Measurements from ENCODE around the gene MAP4K4. TPM values are rescaled to one million over a fixed set of nuclear protein-coding genes. Genes with fewer than 3 reads are reported as not detected.

The MAP4K4 gene
- total RNA-seq, 1 donor from 2014 or later, result 30.2 TPM

GRCh38 chr2:101808006-101808562, 110.6 kb downstream of the MAP4K4 start:
- DNase-seq (ENCODE audit: low spot score) (no peak), ATAC-seq (no peak)

- no peak for ATAC-seq
- DNase-seq (ENCODE audit: low spot score), result no peak
Observed at GRCh38 chr2:101809698-101810097, 112.2 kb downstream of the MAP4K4 start.

DNA sequence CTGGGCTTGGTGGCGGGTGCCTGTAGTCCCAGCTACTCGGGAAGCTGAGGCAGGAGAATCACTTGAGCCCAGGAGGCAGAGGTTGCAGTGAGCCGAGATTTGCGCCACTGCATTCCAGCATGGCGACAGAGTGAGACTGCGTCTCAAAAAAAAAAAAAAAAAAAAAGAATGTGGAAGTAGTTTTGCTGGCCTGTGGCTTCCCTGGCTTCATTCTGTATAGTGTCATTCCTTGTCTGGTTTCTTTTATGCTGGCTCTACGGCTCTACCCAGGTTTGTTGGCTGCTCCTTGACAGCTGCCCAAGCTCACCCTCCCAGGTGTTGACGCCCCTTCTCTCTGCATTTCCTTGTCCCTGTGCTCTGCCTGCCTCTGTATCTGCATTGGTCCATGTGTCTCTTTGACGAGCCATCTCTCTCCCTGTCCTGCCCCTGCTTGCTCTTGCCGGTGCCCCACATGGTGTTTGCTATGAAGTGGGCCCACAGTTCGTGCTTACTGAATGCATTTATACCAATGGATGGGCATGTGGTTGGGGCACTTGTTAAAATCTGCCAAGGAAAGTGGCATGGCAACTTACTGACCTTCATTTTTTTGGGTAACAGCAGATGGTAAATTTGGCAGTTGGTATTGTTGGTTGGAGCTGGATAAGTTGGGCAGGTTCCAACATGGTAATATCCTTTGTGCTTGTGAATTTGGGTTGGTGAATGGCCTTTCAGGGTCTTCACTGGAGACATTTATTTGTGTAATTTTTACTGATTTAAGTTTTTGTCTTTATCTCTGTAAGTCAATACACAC, 113.9 kb downstream of the MAP4K4 start:
- ATAC-seq (no peak), DNase-seq (ENCODE audit: low spot score) (no peak)

GRCh38 chr2:101812226-101812625, 114.7 kb downstream of the MAP4K4 start:
- no peak for ATAC-seq
- no peak for DNase-seq (ENCODE audit: low spot score)

DNA sequence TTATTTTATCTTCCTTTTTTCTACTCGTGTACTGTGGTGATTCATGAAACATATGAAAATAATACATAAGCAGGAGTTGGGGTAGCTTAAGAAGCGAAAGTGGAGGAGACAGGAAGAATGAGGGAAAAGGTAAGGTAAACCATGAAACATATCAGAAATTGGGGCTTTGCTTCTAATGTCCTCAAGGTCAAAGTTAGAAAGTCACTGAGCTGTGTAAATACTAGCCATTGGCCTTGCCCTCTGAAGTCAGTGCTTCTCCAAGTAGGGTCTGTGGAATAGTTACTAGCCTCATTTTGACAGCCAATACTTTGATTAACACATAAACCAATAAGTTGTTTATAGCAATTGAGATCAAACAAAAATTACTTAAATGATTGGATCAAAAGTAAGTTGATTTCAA, 117.2 kb downstream of the MAP4K4 start:
- no peak for DNase-seq (ENCODE audit: low spot score)
- peak; percentile 33 for ATAC-seq

- DNase-seq (ENCODE audit: low spot score) (no peak), ATAC-seq (no peak)
Observed at GRCh38 chr2:101815154-101815553, 117.6 kb downstream of the MAP4K4 start.

DNA sequence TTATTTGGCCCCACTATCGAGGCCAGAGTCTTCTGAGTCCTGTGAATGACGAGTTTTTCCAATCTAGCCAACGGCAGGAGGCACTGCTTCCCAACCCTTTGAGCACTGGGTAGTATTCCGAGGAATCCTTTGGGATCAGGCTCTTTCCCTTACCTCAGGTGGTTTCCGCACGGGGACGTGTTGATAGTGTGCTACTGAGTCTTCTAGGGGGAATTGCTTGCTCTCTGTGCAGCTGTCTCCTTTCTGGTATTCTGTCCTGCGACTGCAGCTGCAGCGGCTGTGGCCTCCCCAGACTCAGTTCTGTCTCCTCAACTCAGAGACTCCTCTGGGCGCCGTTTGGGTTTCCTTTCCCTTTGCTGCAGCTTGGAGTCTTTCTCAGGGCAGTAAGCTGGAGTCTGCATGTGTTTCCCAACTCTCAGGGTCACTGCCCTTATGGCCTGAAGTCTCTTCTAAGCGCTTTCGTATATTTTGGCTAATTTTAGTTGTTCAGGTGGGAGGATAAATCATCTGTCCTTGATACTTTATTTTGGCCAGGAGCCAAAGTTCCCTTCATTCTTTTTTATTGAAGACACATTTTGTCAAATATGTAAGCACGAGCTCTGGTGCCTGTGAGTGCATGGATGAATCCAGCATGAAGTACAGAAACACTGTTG, 118.4 kb downstream of the MAP4K4 start:
- ATAC-seq (peak; percentile 83), DNase-seq (ENCODE audit: low spot score) (peak; percentile 63)

GRCh38 chr2:101816598-101816997, 119.1 kb downstream of the MAP4K4 start:
- ATAC-seq, result peak; percentile 46
- DNase-seq (ENCODE audit: low spot score), result no peak

- DNase-seq (ENCODE audit: low spot score) (no peak), ATAC-seq (no peak)
Observed at GRCh38 chr2:101817481-101817880, 120.0 kb downstream of the MAP4K4 start.

GRCh38 chr2:101818531-101819451, 121.3 kb downstream of the MAP4K4 start:
- ATAC-seq (peak; percentile 16), DNase-seq (ENCODE audit: low spot score) (no peak)

GRCh38 chr2:101820519-101820918, 123.0 kb downstream of the MAP4K4 start:
- no peak for DNase-seq (ENCODE audit: low spot score)
- no peak for ATAC-seq

DNA sequence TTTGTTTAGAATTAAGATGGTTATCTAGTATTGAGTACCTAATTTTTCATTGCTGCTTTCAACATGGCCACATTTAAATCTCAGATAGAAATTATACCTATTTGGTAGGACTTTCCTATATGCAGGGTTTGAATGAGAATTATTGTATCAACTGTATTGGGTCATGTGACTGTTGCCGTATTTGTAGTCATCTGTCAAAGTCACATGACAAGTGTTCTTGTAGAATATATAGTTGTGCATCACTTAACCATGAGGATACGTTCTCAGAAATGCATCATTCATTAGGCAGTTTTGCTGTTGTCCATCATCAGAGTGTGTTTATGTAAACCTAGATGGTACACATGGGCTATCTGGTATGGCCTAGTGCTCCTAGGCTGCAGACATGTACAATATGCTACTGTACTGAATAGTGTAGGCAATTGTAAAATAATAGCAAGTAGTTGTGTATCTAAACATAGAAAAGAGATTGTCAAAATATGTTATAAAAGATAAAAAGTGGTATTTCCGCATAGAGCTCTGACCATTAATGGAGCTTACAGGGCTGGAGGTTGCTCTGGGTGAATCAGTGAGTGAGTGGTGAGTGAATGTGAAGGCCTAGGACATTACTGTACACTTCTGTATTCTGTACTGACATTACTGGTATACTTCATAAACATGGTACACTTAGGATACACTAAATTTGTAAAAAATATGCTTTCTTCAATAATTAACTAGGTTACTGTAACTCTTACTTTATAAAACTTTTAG, 123.7 kb downstream of the MAP4K4 start:
- DNase-seq (ENCODE audit: low spot score), result no peak
- no peak for ATAC-seq

GRCh38 chr2:101821828-101822458, 124.4 kb downstream of the MAP4K4 start:
- no peak for DNase-seq (ENCODE audit: low spot score)
- ATAC-seq, result no peak

GRCh38 chr2:101823347-101823791, 125.9 kb downstream of the MAP4K4 start:
- peak; percentile 69 for DNase-seq (ENCODE audit: low spot score)
- ATAC-seq, result peak; percentile 96

GRCh38 chr2:101823859-101824258, 126.4 kb downstream of the MAP4K4 start:
- no peak for ATAC-seq
- no peak for DNase-seq (ENCODE audit: low spot score)

GRCh38 chr2:101826716-101827115, 129.2 kb downstream of the MAP4K4 start:
- DNase-seq (ENCODE audit: low spot score) (no peak), ATAC-seq (no peak)

- no peak for ATAC-seq
- DNase-seq (ENCODE audit: low spot score), result no peak
Observed at GRCh38 chr2:101827246-101827645, 129.7 kb downstream of the MAP4K4 start.

- DNase-seq (ENCODE audit: low spot score), result no peak
- ATAC-seq, result no peak
Observed at GRCh38 chr2:101828257-101828656, 130.8 kb downstream of the MAP4K4 start.

DNA sequence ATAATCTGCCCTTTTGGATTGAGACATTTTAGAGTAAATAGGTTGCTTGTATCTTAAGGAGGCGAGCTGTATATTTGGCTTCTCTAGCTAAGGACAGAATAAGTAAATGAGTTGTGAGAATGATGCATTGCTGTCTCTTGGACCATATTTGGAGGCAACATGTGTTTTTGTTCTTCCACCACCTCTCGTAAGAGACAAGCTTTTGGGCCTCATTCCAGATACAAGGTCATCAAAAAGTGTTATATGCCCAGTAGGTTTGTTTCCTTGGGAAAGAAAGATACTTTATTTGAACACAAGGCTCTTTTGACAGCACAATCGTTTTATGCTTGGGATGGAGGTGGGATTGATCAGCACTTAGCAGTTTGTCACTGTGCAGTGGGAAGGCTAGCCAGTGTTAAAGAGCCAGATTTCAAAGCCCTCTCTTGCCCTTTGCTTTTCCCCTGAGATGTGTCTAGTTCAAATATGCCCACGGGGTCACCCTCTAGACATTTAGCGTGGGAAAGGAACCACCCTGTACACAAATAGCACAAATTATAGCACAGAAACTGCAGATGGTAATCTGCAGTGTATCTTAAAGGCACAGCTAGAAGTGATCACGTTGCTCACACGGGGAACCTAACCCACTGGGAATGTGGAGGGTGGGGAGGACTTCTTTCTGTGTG, 131.3 kb downstream of the MAP4K4 start:
- no peak for ATAC-seq
- DNase-seq (ENCODE audit: low spot score), result no peak
